GM19397 (cell line): ENCODE data around the gene THSD4.

Experiments used
- ATAC-seq: cut with Tn5 transposase; IDR thresholded peaks from one replicate; pipeline ENCODE4 v1.9.1; 2021; ENCODE audit warnings: mild to moderate bottlenecking, moderate library complexity; ENCODE audit not compliant: unreplicated experiment

Gene THSD4

GRCh38 chr15:71810256-71811035, 695.2 kb downstream of the THSD4 start, which contains the start of gene NR2E3:
Gene NR2E3 (plus strand): TSS chr15:71810554. CDS start chr15:71810744, 190 bp downstream.
- no peak for ATAC-seq

GRCh38 chr15:71811036-71811736, 695.9 kb downstream of the THSD4 start:
- no peak for ATAC-seq

DNA sequence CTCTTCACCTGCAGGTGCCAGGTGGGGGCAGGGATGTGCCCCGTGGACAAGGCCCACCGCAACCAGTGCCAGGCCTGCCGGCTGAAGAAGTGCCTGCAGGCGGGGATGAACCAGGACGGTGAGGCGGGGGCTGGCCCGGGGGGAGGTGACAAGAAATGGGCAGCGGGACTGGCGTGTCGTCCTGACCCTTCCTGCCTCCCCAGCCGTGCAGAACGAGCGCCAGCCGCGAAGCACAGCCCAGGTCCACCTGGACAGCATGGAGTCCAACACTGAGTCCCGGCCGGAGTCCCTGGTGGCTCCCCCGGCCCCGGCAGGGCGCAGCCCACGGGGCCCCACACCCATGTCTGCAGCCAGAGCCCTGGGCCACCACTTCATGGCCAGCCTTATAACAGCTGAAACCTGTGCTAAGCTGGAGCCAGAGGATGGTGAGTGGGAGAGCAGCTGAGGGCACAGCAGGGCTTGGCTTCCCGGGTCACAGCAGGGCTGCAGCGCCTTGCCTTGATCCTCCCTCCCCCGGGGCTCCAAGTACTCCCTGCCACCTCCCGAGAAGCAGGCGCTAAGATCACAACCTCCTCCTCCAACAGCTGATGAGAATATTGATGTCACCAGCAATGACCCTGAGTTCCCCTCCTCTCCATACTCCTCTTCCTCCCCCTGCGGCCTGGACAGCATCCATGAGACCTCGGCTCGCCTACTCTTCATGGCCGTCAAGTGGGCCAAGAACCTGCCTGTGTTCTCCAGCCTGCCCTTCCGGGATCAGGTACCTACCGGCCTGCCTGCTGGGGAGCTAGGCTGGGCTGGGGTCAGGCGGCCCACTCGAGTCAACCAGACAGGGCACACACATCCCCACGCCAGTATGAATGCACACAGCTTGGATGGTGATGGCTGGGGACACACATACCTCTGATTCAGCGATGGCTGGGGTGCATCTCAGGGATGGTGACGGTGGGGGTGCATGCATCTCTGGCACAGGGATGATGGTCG, 696.8 kb downstream of the THSD4 start:
- no peak for ATAC-seq

DNA sequence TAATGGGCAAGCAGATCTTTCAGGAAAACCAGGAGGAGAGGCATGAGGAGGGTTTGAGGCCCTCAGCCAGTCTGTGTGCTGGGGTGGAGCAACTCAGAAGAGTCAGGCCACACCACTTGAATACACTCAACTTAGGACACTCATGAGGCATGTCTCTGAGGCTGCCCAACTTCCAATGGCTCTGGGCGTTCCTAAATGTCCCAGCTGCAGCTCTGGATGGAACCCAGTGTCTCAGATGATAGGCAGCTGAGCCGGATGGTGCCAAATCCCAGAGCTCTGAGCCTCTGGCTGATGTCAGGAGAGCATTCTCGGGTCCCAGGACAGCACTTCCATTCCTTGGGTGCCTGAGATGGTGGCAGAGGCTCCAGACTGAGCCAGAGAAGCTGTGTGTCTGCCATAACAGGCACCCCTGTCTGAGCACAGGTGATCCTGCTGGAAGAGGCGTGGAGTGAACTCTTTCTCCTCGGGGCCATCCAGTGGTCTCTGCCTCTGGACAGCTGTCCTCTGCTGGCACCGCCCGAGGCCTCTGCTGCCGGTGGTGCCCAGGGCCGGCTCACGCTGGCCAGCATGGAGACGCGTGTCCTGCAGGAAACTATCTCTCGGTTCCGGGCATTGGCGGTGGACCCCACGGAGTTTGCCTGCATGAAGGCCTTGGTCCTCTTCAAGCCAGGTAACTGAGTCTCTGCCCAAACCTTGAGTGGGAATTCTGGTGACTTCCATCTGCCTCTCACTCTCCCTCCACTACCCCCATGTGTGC, 697.9 kb downstream of the THSD4 start:
- ATAC-seq: no peak

DNA sequence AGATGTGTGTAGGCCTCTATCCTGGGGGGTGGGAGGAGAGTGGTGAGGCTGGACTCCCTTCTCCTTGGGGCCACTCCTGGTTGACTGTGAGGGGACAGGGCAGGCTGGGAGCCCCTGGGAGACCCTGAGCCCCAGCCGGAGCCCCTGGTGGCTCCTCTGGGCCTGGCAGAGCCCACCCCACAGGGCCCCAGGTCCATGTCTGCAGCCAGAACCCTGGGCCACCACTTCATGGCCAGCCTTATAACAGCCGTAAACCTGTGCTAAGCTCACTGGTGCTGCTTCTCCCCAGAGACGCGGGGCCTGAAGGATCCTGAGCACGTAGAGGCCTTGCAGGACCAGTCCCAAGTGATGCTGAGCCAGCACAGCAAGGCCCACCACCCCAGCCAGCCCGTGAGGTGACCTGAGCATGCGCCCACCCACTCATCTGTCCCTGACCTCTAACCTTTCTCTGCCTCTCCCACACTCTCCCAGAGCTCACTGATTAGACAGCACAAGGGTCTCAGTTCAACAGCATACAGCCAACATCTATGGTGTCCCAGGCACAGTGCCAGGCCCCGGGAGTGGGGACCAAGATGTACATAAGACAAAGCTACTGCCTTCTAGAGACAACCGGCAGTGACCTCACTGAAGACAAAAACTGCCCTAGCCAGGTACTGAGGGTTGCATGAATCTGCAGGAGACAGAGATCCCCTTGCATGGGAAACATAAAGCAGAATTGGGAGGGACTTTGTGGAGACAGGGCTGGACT, 698.6 kb downstream of the THSD4 start:
- ATAC-seq: no peak

- ATAC-seq: no peak
These were observed 700.0 kb downstream of the THSD4 start for GRCh38 chr15:71815301-71815700.

DNA sequence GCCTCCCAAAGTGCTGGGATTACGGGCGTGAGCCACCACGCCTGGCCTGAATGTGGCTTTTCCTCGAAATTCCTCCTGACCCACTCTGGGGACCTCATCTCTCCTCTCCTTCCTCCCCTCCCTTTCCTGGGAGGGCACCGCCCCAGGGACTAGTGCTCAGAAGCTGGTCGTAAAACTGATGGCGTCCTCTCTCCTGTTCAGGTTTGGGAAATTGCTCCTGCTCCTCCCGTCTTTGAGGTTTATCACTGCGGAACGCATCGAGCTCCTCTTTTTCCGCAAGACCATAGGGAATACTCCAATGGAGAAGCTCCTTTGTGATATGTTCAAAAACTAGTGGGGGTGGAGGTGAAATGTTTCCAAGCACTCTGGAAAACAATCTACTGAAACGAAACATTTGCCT, 702.1 kb downstream of the THSD4 start:
- ATAC-seq: no peak

DNA sequence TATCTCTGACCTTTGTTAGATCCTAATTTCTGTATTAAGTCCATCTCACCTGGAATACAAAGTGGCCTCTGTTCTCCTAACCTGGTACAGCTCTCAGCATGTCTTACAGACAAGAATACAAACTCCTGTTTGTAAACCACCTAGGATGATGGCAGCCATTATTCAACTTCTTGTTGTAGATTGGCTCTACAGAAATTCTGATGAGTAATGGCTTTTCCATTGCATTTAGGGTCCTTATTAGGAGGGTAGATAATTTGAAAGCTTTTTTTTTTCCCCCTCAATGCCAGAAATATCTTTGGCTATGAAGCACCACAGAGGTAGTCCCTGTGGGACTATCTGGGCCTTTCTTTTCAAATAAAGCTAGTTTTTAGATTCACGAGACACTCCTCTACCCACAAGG, 704.9 kb downstream of the THSD4 start:
- ATAC-seq: no peak

DNA sequence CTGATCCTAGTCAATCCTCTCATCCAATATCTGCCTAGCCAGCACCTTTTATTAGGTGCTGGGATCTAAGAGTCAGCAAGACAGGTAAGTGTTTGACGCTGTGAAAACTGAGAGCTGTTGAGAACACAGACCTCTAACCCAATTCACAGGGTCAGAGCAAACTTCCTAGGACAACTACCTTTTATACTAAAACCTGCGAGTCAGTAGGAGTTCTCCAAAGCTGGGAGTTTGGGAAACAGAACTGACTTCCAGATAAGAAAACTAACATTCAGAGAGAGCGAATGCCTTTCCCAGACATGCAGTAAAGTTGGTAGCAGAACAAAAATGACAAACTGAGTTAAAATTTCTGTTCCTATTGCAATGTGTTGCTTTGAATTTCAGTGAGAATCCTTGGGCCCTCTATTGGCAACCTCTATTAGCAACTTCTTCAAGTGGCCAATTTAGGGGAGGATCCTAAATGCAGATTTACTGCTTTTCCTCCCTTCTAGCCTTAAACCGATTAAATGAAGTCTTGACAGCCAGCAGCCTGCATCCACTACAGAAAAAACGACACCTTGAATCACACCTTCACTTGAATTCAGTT, 706.4 kb downstream of the THSD4 start:
- ATAC-seq: no peak

- ATAC-seq: no peak
These were observed 707.8 kb downstream of the THSD4 start for GRCh38 chr15:71822890-71823630.

DNA sequence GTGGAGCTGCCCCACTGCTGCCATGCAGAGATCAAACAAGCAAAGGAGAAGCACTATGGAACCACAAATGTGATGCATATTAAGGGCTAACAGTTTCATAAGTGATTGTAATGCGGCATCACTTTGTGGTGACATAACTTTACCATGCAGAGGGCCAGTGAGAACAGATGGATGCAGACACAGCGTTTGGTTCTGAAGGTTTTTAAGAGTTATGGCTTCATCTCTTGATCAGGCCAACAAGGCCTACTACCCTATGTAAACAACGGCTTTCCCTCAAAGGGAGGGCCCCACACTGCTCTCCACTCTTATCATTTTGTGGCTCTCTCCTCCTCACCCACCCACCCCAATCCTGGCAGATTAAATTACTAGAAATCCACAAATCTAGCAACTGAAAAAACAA, 708.5 kb downstream of the THSD4 start:
- no peak for ATAC-seq

DNA sequence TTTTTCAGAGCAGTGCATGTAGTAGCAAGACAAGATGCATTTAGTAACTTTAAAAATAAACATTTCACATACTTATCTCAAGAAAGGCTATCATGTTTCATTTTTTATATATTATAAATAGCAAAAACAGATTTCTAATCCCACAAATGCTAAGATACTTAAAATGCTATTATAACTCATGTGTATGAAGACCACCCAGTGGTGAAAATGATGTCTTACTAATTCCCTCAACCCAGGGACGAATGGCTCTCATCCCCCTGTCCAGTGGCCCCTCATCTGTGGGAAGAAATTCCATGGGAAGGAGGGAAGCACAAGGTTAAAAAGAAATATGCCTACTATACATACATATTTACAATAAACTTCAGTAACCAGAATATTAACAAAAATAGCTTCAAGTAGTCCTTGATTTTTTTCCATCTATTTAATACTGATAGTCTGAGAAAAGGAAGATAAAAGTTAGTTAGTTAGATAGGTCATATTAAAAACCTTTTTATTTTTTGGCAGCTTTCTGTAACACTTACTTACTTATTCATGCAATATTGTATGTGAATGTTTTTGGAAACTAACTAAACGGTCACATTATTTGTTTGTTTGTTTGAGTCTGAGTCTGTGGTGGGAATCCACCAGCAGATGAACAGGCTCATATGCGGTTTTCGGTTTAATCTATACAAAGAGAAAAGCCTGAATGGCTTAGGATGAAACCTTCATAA, 709.9 kb downstream of the THSD4 start:
- ATAC-seq: no peak

DNA sequence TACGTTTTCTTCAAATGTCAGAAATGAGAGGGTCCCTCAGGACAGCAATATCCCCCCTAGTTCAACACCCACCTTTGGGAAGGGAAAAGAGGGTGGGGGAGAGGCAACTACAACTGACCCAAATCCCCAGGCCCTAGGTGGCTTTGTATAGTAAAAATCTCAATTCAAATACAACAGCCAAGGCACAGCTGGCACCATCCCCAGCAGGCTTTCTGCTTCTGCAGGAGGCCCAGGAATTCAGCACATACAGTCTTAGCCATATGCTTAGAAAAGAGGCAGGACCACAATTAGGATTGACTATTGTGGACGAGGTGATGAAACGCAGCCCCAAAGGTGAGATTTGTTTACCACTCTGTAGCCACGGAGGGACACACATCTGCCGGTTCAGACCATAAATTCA, 710.9 kb downstream of the THSD4 start:
- no peak for ATAC-seq

DNA sequence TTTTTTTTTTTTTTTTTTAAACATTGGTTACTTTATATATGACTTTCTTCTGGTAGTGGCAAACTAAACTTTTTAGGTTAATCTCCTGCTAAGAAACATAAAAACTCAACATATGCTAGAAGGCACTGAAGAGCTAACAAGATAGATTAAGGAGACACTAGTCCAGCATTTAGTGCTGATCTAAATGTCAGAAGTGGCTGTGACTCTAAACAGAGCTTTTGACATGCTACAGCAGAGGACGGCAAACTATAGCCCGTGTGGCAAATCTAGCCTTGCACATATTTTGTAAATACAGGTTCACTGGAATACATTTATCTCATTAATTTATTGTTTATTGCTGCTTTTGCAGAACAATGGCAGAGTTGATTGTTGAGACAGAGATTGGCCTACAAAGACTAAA, 715.7 kb downstream of the THSD4 start:
- no peak for ATAC-seq
